Measurements from ENCODE around the gene NKG7.

GRCh38 chr19:51341976-51342580 lies 30.4 kb downstream of the NKG7 start, which contains the start of gene VSIG10L:
- TF ChIP-seq CTCF (conservative IDR thresholded peaks at IDR 0.05; ENCODE audit: low read depth, low read length), result no peak
- no peak for TF ChIP-seq EZH2 (IDR thresholded peaks at IDR 0.05; ENCODE audit: borderline replicate concordance, low read depth, low read length, poor library complexity, severe bottlenecking)

All from A673 (cell line).